Left kidney (tissue), 8 donors: ENCODE data around the gene SPANXN3. TPM values are rescaled to one million over a fixed set of nuclear protein-coding genes. Genes with fewer than 3 reads are reported as not detected.
"Not testable (repeated sequence)": the region's sequence is repeated elsewhere in the genome, so short reads cannot be mapped to it uniquely, and the experiment has no call there.

Experiments
- DNase-seq: peaks from one replicate; pipeline ENCODE4 v3.0.0-alpha.2; 2013
- long read RNA-seq, 8 donors: transcript quantifications; one replicate each; lab custom pipeline, GENCODE V29; 2026
- polyA plus RNA-seq: library from polyadenylated mRNA; unstranded; fragments of 120-200 nt; gene quantifications from one replicate; pipeline ENCODE4 v1.2.1, GENCODE V29; 2013; ENCODE audit not compliant: insufficient read length

SPANXN3 gene
- not detected for polyA plus RNA-seq
- long read RNA-seq, donor 1, result 0 reads
- long read RNA-seq, donor 2, result 0 reads
- long read RNA-seq, donor 3, result 0 reads
- long read RNA-seq, donor 4, result 0 reads
- long read RNA-seq, donor 5, result 0 reads
- long read RNA-seq, donor 6, result 0 reads
- long read RNA-seq, donor 7, result 0 reads
- long read RNA-seq, donor 8, result 0 reads

GRCh38 chrX:143517375-143517774 is at the start of gene SPANXN3:
SPANXN3 (minus strand) TSS chrX:143517475; CDS start chrX:143517391, 84 bp downstream.
- not testable (repeated sequence) for DNase-seq

GRCh38 chrX:143536176-143536575 is 18.9 kb upstream of the SPANXN3 start:
- no peak for DNase-seq

DNA sequence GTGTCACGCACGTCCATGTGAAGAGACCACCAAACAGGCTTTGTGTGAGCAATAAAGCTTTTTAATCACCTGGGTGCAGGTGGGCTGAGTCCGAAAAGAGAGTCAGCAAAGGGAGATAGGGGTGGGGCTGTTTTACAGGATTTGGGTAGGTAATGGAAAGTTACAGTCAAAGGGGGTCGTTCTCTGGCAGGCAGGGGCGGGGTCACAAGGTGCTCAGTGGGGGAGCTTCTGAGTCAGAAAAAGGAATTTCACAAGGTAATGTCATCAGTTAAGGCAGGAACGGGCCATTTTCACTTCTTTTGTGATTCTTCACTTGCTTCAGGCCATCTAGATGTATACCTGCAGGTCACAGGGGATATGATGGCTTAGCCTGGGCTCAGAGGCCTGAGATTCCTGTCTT is 15.1 kb downstream of the SPANXN3 start:
- not testable (repeated sequence) for DNase-seq

- DNase-seq, result no peak
Measured at GRCh38 chrX:143500751-143501150, 16.5 kb downstream of the SPANXN3 start.

DNA sequence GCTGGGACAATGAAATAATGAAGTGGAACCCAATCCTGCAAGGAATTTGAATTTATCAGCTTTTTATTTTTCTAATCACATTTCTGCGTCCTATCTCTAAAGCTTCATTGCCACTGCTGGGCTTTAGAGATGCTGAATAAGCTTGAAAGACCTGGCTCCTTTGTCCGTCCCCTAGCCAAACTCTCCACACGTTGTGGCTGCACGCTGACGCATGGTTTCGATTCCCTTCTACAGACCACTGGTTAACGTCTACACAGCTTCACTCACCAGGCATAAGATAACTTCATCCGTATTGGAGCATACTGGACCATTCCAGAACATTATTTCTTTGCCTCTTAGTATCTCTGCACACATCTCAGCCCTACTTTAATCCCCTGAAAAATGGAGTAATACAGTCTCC is 31.2 kb downstream of the SPANXN3 start:
- DNase-seq, result no peak

- no peak for DNase-seq
Measured at GRCh38 chrX:143476751-143477150, 40.5 kb downstream of the SPANXN3 start.

- no peak for DNase-seq
Measured at GRCh38 chrX:143472347-143472938, 44.8 kb downstream of the SPANXN3 start.

DNA sequence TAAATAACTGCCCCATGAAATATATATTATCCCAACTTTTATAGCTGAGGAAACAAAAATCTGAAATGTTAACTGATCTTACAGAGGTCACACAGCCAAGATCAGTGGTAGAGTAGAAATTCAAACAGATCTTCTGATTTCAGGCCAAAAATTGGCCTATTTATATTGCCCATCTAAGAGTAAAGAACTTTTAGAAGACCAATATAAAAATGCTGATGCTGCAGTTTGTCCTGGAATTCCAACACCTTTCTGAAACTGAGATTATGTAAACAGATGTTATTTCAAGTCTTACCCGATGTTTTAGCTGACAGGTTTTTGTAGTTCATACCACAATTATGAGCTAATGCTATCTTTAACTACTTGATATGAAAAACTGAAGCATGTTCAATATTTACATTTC is 51.1 kb downstream of the SPANXN3 start:
- DNase-seq, result no peak

DNA sequence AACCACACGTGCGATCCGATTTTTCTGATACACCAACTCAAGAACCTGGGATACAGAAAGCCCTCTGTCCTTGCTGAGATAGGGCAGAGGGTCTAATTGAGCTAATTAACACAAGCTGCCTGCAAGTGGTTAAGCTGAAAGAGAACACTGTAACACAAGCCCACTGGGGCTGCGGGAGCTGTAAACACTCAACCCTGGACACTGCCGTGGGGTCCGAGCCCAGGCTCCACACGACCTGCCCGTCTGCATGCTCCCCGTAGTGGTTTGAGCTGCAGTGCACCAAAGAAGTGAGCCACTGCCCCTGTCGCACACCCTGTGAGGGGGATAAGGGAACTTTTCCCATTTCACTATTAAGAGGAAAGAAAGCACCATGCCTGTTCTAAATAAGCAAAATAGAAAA is 54.6 kb downstream of the SPANXN3 start:
- DNase-seq, result no peak

- DNase-seq, result peak; percentile 51
Measured at GRCh38 chrX:143461606-143462005, 55.7 kb downstream of the SPANXN3 start.

Other genes starting within 250 kb of the SPANXN3 start
- gene SLITRK4, start 118.6 kb upstream of the SPANXN3 start, polyA plus RNA-seq, result 17.9 TPM
- not detected for gene SPANXN2, start 203.3 kb upstream of the SPANXN3 start, polyA plus RNA-seq